Sigmoid colon (tissue), 4 donors: ENCODE data around the gene CDK4.

ENCODE experiments used
- EP300 ChIP-seq, 4 donors: sonication (generic); formaldehyde crosslinking; IDR thresholded peaks; one replicate each; pipeline ENCODE4 v1.6.1; 2017; ENCODE audit warnings: antibody characterized with exemption in 4 of 4
- TF ChIP-seq, protein P1 (sequence below), 4 experiments: fragments of 450-650 bp in 3 of 4; fragments of 200-600 bp in 1 of 4; IDR thresholded peaks; one replicate each; pipeline ENCODE4 v1.5.1; 2016 to 2019; ENCODE audit warnings: antibody characterized with exemption in 4 of 4, mild to moderate bottlenecking in 3 of 4, moderate library complexity in 2 of 4

DNA sequence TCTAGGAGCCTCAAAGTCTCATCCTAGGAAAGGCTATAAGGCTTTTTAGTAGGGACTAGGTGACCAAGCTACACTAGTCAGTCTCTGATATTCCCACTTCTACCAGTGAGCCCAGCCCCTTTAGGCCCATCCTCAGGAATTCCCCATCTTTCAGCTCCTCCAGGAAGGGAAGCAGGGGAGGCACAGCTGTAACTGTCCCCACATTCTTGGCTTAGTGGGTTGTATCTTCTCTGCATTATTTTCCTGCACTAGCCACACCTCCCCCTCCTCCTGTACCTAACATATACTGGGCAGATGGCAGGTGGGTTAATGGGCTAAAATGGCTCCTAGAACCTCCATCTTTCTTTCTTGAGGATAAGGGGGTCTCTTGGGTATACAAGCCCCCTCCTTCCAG lies 15.2 kb upstream of the CDK4 start:
- TF ChIP-seq, protein P1, sequence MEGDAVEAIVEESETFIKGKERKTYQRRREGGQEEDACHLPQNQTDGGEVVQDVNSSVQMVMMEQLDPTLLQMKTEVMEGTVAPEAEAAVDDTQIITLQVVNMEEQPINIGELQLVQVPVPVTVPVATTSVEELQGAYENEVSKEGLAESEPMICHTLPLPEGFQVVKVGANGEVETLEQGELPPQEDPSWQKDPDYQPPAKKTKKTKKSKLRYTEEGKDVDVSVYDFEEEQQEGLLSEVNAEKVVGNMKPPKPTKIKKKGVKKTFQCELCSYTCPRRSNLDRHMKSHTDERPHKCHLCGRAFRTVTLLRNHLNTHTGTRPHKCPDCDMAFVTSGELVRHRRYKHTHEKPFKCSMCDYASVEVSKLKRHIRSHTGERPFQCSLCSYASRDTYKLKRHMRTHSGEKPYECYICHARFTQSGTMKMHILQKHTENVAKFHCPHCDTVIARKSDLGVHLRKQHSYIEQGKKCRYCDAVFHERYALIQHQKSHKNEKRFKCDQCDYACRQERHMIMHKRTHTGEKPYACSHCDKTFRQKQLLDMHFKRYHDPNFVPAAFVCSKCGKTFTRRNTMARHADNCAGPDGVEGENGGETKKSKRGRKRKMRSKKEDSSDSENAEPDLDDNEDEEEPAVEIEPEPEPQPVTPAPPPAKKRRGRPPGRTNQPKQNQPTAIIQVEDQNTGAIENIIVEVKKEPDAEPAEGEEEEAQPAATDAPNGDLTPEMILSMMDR (IDR thresholded peaks at IDR 0.05): no peak
- TF ChIP-seq EP300 (IDR thresholded peaks at IDR 0.05): no peak
